Left ventricle myocardium inferior (tissue), 1 donor: ENCODE results near the gene CCNB1. TPM values are rescaled to one million over a fixed set of nuclear protein-coding genes. Genes with fewer than 3 reads are reported as not detected.

Source experiments
- DNase-seq: peaks from one replicate; pipeline ENCODE4 v3.0.0-alpha.2; 2020
- H3K27ac ChIP-seq: fragments of 200-600 bp; replicated peaks from 2 replicates; pipeline ENCODE4 v1.8.0; 2021
- H3K27me3 ChIP-seq: fragments of 200-600 bp; 2 replicates; pipeline ENCODE4 v1.8.0; 2021; ENCODE audit warnings: low read depth
- H3K36me3 ChIP-seq: fragments of 200-600 bp; 2 replicates; pipeline ENCODE4 v1.8.0; 2021
- H3K4me1 ChIP-seq: fragments of 200-600 bp; 2 replicates; pipeline ENCODE4 v1.8.0; 2021
- H3K4me3 ChIP-seq: fragments of 200-600 bp; 2 replicates; pipeline ENCODE4 v1.8.0; 2021; ENCODE audit warnings: mild to moderate bottlenecking, moderate library complexity
- H3K9me3 ChIP-seq: fragments of 200-600 bp; replicated peaks from 2 replicates; pipeline ENCODE4 v1.8.0; 2021
- intact Hi-C: fragments of 100-400 bp; cut with micrococcal nuclease; formaldehyde crosslinking; loops from one replicate; pipeline ENCODE4 v1.11.0; 2022
- total RNA-seq: library from RNA; stranded (reverse); fragmentation: NEBNext Ultra II Directional; extraction: Animal tissue kit (Norgen Biotek cat#: 25700); gene quantifications from one replicate; pipeline ENCODE4 v1.2.1, GENCODE V29; 2021
- TF ChIP-seq, protein P1 (sequence below): fragments of 200-600 bp; IDR thresholded peaks from 2 replicates; pipeline ENCODE4 v1.8.0; 2021; ENCODE audit warnings: antibody characterized with exemption, mild to moderate bottlenecking, borderline replicate concordance
- donor health status: DM: no; HTN: yes; CAD: no; lungs with severe emphysema.

CCNB1 gene
- total RNA-seq, 1 donor from 2014 or later: 3.5 TPM

DNA sequence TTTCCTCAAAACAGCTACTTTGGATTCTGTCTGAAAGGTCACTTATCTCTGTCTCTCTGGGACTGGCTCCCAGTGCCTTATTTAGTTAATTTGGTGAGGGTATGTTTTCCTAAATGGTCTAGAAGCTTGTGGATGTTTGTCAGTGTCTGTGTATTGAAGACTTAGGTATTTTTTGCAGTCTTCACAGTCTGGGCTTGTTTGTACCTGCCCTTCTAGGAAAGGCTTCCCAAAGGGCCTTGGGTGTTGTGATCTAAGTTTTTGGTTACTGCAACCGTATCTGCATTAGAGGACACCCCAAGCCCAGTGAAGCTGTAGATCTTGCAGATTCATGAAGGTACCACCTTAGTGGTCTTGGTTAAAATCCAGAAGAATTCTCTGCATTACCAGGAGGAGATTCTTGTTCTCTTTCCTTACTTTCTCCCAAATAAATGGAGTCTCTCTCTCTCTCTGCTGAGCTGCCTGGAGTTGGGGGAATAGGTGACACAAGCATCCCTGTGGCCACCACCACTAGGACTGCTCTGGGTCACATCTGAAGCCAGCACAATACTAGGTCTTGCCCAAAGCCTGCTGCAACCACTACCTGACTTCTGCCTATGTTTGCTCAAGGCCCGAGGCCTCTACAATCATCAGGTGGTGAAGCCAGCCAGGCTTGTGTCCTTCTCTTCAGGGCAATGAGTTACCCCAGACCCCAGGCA is 17.8 kb upstream of the CCNB1 start:
- TF ChIP-seq, protein P1, sequence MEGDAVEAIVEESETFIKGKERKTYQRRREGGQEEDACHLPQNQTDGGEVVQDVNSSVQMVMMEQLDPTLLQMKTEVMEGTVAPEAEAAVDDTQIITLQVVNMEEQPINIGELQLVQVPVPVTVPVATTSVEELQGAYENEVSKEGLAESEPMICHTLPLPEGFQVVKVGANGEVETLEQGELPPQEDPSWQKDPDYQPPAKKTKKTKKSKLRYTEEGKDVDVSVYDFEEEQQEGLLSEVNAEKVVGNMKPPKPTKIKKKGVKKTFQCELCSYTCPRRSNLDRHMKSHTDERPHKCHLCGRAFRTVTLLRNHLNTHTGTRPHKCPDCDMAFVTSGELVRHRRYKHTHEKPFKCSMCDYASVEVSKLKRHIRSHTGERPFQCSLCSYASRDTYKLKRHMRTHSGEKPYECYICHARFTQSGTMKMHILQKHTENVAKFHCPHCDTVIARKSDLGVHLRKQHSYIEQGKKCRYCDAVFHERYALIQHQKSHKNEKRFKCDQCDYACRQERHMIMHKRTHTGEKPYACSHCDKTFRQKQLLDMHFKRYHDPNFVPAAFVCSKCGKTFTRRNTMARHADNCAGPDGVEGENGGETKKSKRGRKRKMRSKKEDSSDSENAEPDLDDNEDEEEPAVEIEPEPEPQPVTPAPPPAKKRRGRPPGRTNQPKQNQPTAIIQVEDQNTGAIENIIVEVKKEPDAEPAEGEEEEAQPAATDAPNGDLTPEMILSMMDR: no peak
- no peak overlapping the region for H3K27ac ChIP-seq
- intact Hi-C loops: no loop called here
- no peaks in the 10 kb centered on the region for H3K27me3 ChIP-seq
- no peaks in the 10 kb centered on the region for H3K36me3 ChIP-seq
- no peak for DNase-seq
- no peak overlapping the region for H3K4me3 ChIP-seq
- no peaks in the 10 kb centered on the region for H3K9me3 ChIP-seq
- no peaks in the 10 kb centered on the region for H3K4me1 ChIP-seq

DNA sequence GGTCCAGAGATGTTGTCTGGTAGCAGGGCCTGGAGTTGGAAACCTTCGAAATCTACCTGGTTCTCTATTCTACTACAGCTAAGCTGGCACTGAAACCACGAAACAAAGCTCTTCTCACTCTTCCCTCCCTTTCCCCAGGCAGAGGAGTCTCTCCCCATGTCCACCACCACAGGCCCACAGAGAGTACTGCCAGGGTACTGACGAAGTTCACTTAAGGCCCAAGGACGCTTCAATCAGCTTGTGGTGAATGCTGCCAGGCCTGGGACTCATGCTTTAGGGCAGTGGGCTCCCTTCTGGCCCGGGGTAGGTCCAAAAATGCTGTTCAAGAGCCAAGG is 17.3 kb upstream of the CCNB1 start:
- Histone ChIP-seq H3K27me3 (no peaks in the 10 kb centered on the region), H3K27ac (no peak overlapping the region), H3K4me1 (no peaks in the 10 kb centered on the region), H3K36me3 (no peaks in the 10 kb centered on the region), H3K4me3 (no peak overlapping the region), H3K9me3 (no peaks in the 10 kb centered on the region)
- intact Hi-C loops: no loop called here
- DNase-seq: no peak
- TF ChIP-seq, protein P1: no peak

DNA sequence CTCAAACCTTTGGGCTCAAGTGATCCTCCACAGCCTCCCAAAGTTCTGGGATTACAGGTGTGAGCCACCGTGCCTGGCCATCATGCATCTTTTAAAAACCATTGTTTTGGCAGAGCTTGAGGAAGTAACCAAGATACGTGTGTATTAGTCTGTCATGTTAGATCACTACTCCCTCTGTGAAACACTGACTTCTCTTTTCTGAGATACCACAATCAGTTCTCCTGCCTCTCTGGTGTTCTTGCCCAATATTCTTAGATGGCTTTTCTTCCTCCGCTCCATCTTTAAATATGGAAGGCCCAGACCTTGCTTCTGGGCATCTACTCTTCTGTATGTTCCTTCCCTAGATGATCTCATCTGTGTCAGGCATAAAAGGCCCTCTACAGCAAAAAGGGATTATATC is 14.2 kb upstream of the CCNB1 start:
- Histone ChIP-seq H3K9me3 (no peaks in the 10 kb centered on the region), H3K36me3 (no peaks in the 10 kb centered on the region), H3K4me1 (no peaks in the 10 kb centered on the region), H3K27ac (no peak overlapping the region), H3K27me3 (no peaks in the 10 kb centered on the region), H3K4me3 (no peak overlapping the region)
- no peak for DNase-seq
- intact Hi-C loops: no loop called here
- TF ChIP-seq, protein P1: no peak

DNA sequence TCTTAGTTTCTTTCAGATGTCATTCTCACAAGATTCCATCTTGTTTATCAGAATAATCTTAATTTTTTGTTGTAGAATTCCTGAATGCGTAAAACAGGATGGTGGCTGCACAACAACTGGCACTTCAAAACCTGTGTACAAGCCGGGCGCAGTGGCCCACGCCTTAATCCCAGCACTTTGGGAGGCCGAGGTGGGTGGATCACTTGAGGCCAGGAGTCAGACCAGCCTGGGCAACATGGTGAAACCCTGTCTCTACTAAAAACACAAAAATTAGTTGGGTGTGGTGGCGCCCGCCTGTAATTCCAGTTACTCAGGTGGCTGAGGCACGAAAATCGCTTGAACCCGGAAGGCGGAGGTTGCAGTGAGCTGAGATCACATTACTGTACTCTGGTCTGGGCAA is 10.5 kb upstream of the CCNB1 start:
- Histone ChIP-seq H3K4me1 (no peaks in the 10 kb centered on the region), H3K27me3 (no peaks in the 10 kb centered on the region), H3K4me3 (no peak overlapping the region), H3K9me3 (no peaks in the 10 kb centered on the region), H3K36me3 (no peaks in the 10 kb centered on the region), H3K27ac (no peak overlapping the region)
- DNase-seq: no peak
- intact Hi-C loops: no loop called here
- TF ChIP-seq, protein P1: no peak

DNA sequence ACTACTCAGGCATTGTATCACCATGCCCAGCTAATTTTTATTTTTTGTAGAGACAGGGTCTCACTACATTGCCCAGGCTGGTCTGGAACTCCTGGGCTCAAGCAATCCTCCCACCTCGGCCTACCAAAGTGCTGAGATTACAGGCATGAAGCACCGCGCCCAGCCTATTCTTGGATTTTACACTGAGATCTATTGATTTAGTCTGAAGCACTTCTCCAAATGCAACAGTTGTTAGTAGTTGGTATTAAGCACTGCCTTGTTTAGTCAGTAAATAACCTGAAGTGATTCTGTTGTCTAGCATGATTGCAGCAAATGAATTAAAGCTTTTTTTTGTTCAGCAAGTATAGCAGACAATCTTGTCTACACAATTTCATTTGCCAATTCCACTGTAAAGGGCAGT is 8.9 kb upstream of the CCNB1 start:
- no peak overlapping the region for H3K27ac ChIP-seq
- DNase-seq: no peak
- H3K27me3 ChIP-seq: no peaks in the 10 kb centered on the region
- TF ChIP-seq, protein P1: no peak
- no peaks in the 10 kb centered on the region for H3K9me3 ChIP-seq
- intact Hi-C loops: no loop called here
- no peak overlapping the region for H3K4me3 ChIP-seq
- H3K36me3 ChIP-seq: no peaks in the 10 kb centered on the region
- H3K4me1 ChIP-seq: no peaks in the 10 kb centered on the region
